Brain microvascular endothelial cell (primary cell): Measurements from ENCODE around the gene MCC.

Experiments used
- DNase-seq: peaks from one replicate; pipeline ENCODE4 v3.0.0-alpha.2; 2020
- H3K27ac ChIP-seq: fragments of 250-450 bp; sonication (Bioruptor Pico); 2 replicates; pipeline ENCODE4 v1.5.1; 2020; ENCODE audit warnings: mild to moderate bottlenecking, moderate library complexity
- H3K27me3 ChIP-seq: fragments of 250-450 bp; sonication (Bioruptor Pico); replicated peaks from 2 replicates; pipeline ENCODE4 v1.5.1; 2020; ENCODE audit warnings: mild to moderate bottlenecking
- H3K36me3 ChIP-seq: fragments of 250-450 bp; sonication (Bioruptor Pico); replicated peaks from 2 replicates; pipeline ENCODE4 v1.5.1; 2020; ENCODE audit warnings: mild to moderate bottlenecking
- H3K4me3 ChIP-seq: 2 replicates; pipeline ENCODE4 v1.5.1; 2011; ENCODE audit warnings: low read depth, mild to moderate bottlenecking, control low read depth, low read length, moderate library complexity
- in situ Hi-C: cut with HindIII; loops from 2 replicates; pipeline ENCODE4 v1.10.0; 2017; ENCODE audit warnings: low sequenced_read_pairs, low pct_ligation_motif_present
- TF ChIP-seq, protein P1 (sequence below): IDR thresholded peaks from 2 replicates; pipeline ENCODE4 v1.5.1; 2011; ENCODE audit warnings: low read depth, mild to moderate bottlenecking, moderate library complexity, low read length, control low read depth, inconsistent platforms; ENCODE audit errors: missing control alignments

MCC gene

DNA sequence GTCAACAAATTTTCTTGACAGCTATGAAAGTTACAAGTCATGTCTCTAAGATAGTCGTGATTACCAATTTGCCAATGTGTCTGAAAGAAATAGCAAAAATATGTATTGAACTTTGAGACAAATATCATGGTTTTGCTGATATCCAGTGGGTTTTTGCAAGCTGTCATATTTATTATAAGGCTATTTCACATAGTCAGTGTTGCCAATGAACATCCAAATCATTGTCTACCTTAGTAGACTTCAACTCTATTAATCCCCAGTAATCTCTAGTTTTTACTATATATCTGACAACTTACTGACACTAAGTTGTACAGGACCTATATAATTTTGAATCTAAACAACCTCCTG is 256.6 kb downstream of the MCC start:
- in situ Hi-C loops, result no loop called here
- H3K27me3 ChIP-seq, result no peaks in the 10 kb centered on the region
- DNase-seq, result no peak
- TF ChIP-seq, protein P1, sequence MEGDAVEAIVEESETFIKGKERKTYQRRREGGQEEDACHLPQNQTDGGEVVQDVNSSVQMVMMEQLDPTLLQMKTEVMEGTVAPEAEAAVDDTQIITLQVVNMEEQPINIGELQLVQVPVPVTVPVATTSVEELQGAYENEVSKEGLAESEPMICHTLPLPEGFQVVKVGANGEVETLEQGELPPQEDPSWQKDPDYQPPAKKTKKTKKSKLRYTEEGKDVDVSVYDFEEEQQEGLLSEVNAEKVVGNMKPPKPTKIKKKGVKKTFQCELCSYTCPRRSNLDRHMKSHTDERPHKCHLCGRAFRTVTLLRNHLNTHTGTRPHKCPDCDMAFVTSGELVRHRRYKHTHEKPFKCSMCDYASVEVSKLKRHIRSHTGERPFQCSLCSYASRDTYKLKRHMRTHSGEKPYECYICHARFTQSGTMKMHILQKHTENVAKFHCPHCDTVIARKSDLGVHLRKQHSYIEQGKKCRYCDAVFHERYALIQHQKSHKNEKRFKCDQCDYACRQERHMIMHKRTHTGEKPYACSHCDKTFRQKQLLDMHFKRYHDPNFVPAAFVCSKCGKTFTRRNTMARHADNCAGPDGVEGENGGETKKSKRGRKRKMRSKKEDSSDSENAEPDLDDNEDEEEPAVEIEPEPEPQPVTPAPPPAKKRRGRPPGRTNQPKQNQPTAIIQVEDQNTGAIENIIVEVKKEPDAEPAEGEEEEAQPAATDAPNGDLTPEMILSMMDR, result no peak
- no peak overlapping the region for H3K4me3 ChIP-seq
- H3K27ac ChIP-seq, result no peak overlapping the region
- no peaks in the 10 kb centered on the region for H3K36me3 ChIP-seq

DNA sequence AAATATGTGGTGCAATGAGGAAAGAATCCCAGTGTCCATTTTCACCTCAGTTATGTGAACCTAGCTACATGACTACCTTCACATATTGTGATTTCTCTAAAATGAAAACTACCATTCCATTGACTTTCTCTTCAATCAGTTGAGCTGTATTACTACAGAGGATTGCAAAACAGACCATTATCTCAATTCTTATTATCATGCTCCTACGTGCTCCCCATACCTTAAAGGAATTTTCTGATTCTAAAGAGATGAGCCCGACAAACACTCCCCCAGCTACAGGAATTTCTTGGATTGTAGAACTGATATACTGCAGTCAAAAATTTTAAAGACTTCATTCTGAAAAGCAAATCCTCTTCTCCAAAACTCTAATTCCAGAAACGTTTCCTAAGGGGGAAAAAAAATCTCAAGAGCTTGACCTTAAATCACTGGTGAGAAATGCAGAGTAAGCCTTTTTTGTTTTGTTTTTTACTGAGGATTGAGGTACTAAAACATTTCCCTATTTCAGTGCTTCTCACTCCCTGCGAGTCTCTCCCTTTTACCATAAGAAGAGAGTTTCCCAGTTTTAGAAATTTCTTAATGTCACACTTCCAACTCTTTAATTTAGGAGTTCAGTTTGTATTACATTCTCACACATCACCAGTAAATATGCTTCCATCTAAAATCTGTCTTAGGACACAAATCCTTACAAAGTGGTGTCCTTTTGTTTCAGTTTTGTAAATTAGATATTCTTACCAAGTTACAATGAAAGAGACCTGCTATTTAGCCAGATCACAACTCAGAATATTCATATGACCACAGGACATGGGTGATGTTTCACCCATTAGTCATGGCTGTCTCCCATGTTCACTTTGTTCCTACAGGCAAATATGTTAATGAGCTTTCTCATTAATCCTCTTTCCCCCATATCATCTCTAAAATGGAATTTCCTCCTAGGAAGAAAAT is 257.3 kb downstream of the MCC start:
- in situ Hi-C loops, result no loop called here
- Histone ChIP-seq H3K4me3 (no peak overlapping the region), H3K27me3 (no peaks in the 10 kb centered on the region), H3K27ac (no peak overlapping the region), H3K36me3 (no peaks in the 10 kb centered on the region)
- DNase-seq, result peak; percentile 41
- TF ChIP-seq, protein P1, result no peak

DNA sequence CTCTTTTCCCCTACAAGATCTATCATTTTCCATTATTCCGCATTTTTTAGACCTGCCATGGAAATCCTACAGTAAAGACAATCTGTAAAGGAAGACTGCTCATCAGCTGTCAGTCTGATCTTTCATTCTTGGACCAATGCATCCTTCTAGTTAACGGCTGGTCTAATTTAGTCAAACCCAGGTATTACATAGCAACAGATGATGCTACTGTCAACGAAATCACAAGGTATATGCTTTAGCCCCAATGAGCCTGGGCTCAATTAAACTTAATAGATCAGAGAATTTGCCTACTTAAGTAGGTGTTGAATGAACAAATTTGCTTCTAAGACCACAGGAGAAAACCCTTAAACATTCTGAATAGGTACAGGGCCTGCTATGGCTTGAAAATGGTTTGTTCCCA is 260.5 kb downstream of the MCC start:
- Histone ChIP-seq H3K36me3 (no peaks in the 10 kb centered on the region), H3K4me3 (no peak overlapping the region), H3K27me3 (no peaks in the 10 kb centered on the region), H3K27ac (no peak overlapping the region)
- in situ Hi-C loops, result no loop called here
- no peak for DNase-seq
- TF ChIP-seq, protein P1, result no peak

DNA sequence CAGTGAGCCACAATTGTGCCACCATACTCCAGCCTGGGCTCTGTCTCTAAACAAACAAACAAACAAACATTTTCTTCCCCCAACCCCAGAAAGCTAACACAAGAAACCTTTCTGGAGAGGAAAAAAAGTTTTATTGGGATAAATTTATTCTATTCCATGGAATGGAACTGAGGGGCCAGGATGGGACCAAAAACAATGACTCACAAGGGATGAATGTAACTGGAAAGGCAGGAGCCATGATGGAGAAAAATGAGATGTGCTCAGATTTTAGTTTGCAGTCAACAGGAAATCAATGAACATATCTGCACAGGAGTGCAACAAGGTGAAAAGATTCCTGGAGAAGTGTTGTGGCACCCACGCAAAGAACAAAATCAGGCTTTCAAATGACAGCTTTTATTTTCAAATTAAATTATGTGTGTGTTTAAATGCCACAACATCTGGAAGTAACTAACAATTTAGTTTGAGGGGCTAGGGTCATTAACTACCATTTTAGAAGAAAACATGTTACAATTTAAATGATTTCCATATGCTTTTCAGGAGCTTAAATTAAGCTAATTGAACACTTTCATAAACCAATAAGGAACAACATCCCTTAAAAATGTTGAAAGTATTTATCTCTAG is 262.0 kb downstream of the MCC start:
- in situ Hi-C loops, result no loop called here
- no peak for DNase-seq
- no peaks in the 10 kb centered on the region for H3K36me3 ChIP-seq
- TF ChIP-seq, protein P1, result no peak
- H3K27ac ChIP-seq, result no peak overlapping the region
- H3K27me3 ChIP-seq, result no peaks in the 10 kb centered on the region
- H3K4me3 ChIP-seq, result no peak overlapping the region

DNA sequence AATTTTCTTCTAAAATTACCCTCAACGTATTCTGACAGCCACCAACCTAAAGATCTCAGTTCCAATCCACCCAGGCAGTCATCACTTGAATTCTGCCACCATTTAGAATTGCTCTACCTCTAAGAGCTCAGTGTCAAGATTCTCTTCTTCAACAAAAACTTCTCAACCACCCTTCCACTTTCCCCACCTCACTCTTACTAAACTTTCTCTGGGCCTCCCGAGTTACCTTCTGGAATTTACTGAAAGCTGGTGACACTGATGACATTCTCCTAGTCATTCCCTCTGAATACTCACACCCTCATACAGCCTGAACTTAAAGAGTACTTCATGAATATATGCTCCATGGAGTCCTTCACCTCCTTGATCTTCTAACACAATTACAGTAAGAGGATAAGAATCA is 263.0 kb downstream of the MCC start:
- Histone ChIP-seq H3K36me3 (no peaks in the 10 kb centered on the region), H3K27ac (no peak overlapping the region), H3K4me3 (no peak overlapping the region), H3K27me3 (no peaks in the 10 kb centered on the region)
- TF ChIP-seq, protein P1, result no peak
- in situ Hi-C loops, result no loop called here
- no peak for DNase-seq
